Bladder microvascular endothelial cell (primary cell): ENCODE measurements around the gene ERCC4. TPM values are rescaled to one million over a fixed set of nuclear protein-coding genes. Genes with fewer than 3 reads are reported as not detected.

Experiments
- total RNA-seq: library from RNA; depleted of rRNA; stranded (reverse); fragments of >200 nt; gene quantifications from 2 replicates; pipeline ENCODE4 v1.2.3, GENCODE V29; 2014

ERCC4 gene
- total RNA-seq: 4.5 and 10.6 TPM in 2 replicates

DNA sequence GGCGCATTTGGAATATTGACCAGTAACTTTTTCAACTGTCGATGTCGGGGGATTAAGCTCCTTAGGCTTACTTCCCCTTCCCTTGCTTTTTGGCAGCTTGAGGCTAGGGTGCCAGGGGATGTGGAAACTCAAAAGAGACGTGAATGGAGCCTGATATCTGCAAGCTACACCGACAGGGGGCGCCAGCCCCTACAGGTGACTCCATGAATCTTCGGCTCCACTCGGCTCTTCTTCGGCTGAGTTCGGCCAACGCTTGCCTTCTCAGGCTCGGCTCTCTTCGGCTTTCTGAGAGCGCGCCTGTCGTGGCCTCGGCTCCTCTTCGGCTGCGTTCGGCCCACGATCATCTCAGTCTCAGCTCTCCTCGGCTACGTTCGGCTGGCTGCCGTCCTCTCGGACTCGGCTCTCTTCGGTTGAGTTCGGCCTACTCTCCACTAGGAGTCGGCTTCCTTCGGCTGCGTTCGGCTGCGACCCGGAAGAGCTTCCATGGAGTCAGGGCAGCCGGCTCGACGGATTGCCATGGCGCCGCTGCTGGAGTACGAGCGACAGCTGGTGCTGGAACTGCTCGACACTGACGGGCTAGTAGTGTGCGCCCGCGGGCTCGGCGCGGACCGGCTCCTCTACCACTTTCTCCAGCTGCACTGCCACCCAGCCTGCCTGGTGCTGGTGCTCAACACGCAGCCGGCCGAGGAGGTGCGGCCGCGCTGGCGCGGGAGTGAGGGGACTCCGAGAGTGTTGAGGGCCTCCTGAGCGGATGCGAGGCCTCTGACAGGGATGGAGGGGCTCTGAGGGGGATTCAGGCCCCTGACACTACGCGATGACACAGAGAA lies at the start of gene ERCC4:
TSS of gene ERCC4 (plus strand) at position 472 of the 827 bp plus-strand sequence. CDS start at position 484, 12 bp downstream.

Other genes with a start within 250 kb of the ERCC4 start
- 14.1 and 21.9 TPM in 2 replicates for gene MRTFB, start 151.2 kb downstream of the ERCC4 start, total RNA-seq